ENCODE results near the gene EXT2.

EXT2 gene

DNA sequence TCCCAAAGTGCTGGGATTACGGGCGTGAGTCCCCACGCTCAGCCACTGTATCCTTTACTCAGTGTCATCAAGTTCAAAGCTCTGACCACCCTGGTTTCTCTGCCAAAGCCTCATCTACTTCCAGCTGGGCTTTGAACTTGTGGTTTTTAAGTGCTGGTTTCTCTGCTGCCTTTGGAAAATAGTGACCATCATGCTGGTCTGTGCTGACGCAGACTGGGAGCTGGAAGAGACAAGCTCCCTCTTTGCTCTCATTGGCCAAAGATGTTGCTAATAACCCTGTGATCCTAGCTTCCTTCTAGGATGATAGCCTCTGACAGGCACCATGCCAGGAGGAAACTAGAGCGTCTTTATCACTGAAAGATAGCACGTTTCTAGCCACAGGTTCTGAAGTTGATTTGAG is 152.0 kb downstream of the EXT2 start:
- no peak for DNase-seq

DNA sequence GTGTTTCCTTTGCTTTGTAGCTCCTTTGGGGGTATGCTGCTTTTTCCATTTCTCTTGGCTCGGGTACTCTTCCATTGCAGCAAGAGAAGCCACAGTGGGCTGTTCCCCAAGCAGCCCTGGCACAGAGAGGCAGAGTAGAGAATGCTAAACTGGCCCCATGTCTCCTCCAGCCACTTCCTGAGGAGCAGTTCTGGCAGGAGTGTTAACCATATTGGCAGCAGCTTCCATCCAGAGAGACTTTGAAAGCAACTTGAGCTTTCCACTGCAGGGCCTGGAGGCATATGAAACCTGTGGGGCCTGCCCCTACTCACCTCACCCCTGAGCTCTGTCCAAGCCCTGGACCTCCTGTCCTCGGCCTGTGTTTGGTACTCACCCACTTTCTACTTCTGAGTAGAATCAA is 152.6 kb downstream of the EXT2 start:
- no peak for DNase-seq

DNA sequence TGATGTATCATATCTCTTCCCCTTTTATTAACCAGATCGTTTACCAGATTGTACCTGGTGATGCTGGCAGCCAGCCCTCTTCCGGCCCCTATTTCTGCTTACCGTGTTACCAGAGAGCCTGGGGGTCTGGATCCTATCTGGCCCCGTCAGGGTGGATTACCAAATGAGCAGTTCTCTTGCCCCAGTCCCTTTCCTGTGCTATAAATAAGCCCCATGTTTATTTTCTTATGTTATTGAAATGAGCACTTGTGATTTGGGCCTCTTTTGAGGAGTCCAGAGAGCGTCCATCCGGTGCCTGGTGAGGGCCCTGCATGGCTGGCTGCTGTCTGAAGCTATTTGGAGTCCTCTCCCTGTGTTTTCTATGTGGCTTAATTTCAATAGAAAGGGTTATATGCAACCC is 154.9 kb downstream of the EXT2 start:
- DNase-seq = no peak

DNA sequence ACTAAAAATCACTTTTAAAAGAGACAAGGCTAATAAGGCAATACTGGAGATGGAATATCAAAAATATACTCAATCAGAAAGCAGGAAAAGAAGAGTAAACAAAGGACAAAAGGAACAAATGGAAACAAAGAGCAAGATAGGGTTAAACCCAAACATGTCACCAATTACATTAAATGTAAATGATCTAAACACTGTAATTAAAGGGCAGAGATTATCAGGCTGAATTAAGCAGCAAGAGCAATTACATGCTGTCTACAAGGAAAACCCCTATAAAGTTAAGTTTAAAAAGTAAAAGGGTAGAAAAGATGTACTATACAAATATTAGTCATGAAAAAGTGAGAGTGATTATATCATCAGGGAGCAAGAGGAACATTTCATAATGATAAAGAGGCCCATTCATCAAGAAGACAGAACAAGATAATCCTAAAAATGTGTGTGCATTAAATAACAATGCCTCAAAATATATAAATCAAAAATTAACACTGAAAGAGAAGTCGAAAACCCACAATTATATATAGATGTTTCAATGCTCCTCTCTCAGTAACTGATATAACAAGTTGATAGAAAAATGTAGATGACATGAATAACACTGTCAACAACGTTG is 157.6 kb downstream of the EXT2 start:
- DNase-seq = no peak

DNA sequence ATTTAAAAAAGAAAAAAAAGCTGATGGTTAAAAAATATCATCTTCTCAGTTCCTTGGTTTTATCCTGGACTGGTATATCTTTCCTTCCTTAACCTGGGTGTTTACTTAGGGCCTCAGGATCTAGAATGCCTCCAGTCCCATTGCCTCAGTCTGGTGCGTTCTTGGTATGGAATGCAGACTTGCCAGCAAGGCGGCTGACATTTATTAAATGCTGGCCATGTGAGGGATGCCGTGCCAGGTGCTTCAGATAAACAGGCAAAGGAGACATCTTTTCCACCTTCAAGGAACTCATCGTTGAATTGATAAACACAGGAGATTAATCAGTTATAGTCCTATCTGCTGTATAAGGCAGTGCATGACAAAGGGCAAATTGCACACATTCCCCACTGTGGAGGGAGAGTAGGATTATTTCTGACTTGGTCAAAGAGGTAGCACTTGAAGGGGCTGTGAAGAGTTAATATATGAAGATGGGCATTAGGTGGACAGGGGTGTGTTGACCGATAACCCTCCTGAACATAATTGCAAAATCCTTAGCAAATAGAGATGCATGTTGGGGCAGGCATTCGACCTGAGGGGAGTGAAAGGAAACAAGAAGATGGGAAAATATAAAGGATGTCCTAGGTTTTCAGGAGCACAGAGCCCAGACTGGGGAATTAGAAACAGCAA is 160.1 kb downstream of the EXT2 start:
- DNase-seq = no peak

DNA sequence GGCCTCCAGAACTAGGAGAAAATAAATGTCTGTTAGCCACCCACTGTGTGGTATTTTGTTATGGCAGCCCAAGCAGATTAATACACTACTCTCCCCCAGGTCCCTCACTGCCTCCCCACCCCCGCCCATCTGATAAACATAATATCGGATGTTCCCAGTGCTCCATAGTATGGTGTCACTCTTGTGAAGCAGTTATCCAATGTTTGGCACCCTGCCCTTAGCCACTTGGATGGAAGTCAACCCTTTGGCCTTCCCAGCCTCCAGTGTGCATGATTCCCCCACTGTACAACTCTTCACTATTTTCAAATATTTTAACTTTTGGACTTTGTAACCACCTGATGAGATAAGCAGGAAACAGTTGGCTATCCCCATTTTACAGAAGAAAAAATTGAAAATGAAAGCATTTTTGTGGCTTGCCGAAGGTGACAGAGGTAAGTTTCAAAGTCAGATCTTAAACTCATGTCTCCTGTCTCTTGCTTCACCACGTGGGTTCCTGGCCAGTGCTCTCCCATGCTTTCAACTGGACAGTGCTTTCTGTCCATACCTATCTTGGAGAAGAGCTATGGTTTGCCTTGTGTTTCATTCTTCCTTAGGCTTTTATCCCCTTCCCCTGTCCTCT is 161.3 kb downstream of the EXT2 start:
- DNase-seq = no peak

DNA sequence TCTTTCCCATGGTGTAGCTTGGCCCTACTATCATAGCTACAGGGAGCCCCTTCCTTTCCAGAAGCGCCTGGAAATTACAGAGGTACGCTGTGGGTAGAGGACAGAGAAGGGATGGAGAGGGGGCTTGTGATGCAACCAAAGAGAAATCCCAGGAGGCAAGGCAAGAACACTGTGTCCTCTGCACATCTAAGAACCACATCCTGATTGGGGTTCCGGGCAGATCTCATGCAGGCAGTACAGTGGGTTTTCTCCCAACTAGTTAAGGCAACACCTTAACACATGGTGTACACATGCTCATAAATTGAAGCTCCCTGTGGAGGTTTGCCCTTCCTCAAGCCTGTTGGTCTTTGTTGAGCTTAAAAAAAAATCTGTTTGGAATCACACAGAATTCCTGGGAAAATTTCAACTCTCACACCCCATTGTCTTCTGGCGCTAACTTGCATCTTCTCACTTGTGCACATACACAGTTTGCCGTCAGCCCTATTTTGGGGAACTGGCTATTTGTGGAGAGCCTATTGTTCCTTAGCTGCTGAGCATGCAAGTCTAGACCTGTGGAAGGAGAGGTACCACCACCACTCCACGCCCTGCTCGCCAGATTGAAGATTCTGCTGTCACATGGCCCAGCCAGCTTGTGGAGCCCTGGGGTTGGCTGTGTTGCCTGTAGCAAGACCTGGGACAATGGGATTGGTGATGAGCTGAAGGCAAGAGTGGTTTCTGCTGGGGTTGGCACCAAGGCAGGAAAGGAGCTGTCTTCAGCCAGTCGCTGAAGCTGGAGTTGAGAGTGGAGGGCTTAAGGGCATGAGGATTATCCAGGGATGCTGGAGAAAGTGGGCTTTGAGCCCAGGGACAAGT is 162.1 kb downstream of the EXT2 start:
- DNase-seq = no peak

DNA sequence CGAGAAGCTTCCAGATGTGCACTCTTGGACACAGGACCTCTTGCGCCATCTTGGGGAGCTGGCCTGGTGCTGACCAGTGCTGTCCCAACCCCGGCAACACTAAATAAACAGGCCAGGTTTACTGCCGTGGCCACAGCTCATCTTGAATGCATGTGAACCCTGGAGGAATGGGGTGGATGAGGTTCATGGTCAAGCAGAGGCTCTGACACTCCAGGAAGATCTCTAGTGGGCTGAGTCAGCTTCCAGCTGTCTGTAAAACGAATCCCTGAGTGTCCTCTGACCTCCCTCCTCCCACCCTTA is 162.7 kb downstream of the EXT2 start:
- no peak for DNase-seq

DNA sequence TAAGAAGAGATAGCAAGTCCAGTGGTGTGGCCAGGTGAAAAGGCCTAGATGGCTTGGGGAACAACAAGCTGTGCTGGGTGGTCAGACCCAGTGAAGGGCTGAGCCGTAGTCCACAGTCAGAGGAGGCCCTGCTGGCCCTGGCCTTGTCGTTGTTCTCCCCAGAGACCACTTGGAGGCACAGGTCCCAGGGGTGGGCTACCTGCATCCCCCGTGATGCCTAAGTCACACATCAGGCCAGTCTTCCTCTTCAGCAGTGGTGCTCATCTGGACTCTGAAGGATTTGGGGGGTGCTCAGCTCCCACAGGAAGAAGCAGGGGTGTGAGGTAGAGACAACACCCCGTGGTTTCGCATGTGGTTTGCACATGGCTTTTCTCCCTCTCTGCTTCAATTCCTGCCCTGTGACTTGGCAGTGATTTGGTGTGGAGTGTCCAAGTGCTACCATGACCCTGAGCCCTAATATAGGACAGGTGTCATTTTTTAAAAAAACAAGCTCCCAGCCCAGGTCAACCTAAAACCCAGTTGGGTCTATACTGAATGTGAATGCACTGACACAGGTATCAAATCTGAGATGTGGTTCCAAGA is 163.5 kb downstream of the EXT2 start:
- no peak for DNase-seq

DNA sequence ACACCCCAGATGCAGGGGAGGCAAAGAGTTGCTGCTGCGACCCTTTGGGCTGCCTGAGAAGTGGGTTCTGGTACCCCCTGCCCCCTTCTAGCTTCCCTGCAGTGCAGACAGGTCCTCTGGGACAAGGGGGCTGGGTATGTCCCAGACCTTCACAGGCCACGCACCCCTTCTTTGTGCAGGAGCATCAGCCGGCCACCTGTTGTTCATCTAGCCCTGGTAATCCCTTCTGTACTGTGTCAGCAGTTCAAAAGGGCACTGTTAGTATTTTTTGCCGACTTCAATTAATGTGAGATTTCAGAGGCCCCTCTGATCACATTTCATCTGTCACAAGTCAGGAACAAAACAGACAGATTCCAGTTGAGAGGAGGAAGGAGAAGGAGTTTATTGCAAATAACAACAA is 164.6 kb downstream of the EXT2 start:
- DNase-seq = no peak

DNA sequence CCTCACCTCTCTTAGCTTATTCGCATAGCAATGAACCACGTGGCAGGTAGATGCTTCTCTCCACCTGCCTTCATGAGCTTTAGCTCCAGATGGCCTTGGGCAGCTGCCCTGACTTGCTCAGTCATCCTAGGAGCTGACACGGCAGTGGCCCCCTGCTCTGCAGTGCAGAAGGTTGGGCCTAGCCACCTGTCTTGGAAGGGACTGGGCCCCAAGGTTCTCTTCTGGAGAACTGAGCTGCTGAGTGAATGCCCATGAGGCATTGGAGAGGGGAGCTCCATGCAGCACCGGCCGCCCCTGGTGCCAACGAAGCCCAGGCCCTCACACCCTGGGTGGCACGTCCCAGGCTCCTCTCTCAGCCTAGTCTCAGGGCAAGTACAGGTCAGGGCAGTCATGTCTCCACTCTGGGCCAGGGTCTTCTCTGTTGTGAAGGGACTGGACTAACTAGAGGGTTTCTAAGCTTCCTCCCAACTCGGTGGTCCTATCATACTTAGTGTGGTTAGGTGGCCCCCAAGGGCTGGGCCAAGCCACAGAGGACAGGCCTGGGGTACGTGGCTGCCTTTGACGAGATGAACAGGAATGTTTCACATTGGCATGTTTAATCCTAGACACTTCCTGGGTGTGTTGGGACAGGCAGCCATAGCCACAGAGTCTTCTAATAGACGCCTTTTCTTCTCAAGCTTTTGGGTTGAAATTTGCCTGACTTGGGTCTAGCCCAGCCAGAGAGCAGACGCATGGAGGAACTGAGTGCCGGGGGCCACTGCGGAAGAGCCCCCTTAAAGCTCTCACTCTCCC is 166.5 kb downstream of the EXT2 start:
- no peak for DNase-seq

DNA sequence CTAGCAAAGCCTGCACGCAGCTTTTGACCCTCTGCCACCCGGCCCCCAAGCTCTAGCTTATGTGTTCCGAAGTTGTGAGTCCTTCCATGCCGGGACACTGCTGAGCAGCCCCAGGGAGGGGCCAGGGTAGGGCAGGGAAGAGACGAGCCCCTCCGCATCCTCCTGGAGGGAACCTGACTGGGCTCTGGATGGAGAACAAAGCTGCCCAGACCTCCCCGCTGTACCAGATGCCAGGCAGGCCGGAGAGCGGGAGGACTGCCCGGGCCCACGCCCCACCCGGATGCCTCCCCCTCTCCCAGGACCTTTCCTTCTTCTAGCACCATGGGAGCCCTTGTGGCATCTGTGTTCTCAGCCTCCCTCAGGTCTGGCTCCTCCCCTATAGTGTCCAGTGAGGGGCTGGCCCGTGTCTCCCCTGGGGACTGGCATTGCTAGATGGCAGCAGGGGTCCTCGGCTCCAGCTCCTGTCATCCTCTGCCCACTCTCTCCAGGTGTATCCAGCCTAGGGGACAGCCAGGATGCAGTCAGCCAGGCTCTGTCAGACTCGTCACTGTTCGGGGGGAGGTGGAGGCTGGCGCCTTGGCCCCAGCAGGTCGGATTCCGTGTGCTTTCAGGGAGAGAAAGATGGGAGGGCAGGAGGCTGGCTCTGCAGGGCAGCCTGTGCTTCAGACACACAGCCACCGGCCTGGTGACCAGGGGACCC is 168.4 kb downstream of the EXT2 start:
- DNase-seq = no peak

DNA sequence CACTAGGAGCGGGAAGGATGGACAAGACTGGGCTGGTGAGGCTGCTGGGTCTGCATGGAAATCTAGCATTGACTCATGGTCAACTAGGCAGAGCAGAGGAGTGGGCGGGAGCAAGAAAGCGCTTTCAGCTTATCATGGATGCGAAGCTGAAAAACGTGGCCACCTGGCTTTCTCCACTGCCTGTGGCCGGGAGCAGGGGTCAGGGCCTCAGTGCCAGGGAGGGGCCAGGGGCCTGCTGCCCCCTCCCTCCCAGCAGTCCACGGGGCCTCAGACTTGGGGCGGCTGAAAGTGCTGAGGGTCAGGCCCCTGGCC is 168.9 kb downstream of the EXT2 start:
- DNase-seq = no peak

DNA sequence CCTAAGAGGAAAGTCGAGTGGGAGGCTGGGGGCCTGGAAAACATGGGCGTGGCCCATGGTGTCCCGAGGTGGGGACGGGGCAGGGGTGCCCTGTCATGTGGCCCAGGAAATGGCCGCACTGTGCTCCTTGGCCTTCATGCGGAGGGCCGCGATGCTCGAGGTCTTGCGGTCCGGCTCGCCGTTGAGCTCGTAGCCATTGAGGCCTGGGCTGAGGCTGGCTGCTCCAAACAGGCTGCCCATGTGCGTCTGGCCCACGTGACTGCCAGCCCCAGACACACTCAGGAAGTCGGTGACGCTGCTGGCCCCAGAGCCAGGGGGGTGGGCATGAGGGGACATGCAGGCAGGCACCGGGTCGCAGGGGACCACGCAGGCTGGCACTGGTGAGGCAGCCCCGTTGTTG is 169.3 kb downstream of the EXT2 start:
- no peak for DNase-seq

DNA sequence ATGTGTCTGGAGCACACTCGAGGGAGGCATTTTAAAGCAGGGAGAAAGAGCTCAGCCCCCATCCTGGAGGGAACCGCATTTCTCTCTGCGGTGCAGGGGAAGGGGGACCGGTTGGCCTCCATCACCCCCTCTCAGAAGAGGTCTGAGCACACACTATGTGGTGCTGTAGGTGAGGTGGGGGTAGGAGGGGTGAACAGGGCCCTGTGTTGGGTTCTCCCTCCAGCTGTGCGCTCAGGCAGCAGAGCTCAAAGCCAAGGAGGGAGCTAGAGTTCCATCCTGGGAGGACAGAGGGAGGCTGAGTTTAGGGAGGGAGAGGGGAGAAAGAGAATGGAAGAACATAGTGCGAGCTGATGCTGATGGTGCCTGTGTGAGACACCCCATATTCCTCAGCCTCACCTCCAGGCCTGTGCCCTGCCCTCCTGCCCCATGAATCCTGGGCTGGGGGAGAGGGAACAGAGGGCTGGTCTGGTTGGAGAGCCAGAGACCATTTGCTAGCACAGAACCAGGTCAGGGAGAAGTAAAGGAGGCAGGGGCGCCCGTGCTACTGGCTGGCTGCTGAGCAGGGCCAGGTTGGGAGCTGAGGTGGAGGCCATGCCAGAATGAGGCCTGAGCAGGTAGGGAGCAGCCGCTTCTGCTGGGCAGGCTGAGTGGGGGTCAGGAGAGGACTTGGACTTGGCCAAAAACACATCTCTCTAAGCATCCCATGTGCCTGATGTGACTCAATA is 170.7 kb downstream of the EXT2 start:
- DNase-seq = no peak

DNA sequence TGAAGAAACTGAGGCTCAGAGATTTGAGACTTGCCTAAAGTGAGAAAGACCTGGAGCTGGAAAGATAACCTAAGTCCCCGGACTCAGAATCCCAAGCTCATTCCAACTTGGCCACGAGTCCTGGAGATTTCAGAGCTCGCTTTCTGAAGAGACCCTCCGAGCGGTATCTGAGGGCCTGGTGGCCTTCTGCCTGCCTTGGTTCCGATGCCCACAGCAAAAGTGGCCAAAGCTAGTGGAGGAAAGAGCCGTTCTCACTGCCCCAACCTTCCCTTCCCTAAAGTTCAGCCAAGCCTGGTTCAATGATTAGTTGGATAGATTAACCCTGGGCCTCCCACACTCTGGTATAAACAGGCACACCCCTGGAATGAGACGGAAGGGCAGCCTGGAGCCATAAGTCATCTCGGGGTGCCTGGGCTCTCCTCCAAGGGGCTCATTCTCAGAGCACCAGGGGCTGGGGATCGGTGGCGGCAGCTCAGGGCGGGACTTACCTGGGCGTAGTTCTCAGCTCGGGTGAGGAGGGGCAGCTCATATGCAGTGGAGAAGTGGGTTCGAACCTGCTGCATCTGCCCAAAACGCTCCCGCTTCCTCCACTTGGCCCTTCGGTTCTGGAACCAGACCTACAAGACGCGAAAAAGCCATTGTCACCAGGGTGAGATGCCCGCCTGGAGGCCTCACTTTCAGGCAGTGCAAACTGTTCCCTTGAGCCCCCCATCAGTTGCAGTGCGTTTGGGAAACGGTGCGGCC is 171.7 kb downstream of the EXT2 start:
- no peak for DNase-seq

DNA sequence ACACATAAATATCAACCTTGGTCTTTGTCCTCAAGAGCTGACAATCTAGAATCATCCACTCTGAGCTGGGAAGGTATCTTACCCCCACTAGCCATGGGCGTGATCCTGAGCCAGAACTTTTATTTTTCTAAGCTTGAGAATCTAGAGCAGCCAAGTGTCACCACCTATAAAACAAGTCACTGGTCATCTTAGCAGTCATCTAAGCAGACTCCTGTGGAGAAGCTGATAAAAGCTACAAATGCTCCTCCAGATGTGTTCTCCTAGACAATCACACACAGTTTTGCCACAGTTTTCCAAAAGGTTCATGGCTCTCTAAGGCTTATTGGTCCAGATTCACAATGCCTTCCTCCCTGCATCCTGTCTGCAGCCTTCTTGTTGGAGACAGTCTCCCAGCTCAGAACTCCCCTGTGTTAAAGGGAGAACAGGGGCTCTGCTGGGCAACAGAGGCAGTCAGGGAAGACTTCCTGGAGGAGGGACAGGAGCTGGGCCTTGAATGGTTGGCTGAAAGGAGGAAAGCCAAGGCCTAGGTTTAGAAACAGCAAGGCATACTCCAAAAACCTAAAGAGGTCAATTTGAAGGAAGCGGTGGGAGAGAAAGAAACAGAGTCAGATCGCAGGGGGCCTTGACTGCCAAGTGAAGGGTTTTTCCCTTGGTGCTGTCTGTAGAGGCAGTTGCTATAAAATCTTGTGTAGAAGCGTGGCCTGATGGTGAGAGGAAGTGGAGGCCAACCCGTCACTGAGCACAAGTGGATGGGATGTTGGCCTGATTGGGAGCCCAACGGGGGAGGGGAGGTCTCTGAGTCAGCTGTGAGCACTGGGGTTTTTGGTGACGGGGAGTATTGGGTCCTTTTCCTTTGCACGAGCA is 172.5 kb downstream of the EXT2 start:
- DNase-seq = no peak

DNA sequence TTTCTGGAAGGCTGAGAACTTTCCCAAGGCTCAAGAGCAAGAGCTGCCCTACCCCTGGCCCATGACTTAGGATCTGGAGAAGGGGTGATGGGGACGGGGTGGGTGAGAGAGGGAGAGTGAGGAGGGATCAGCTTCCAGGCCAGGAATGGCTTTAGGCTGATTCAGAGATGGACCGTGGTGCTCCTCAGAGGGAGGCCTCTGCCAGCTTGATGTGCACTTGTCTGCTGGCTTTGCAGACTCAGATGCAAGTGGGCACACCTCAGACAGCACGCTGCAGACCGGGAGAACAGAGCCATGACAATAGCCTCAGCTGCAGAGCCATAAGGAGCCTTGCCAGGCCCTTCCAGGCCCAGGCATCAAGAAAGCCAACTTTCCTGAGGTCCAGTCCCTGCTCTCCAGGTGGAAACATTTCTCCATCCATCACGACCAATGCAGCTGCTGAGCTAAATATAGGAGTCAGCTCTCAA is 173.2 kb downstream of the EXT2 start:
- no peak for DNase-seq

Data from NCI-H1694 treated with DMSO at 0.1 percent for 48 hours (cell line).